PC-3 (cell line): ENCODE results near the gene ZNF850. TPM values are rescaled to one million over a fixed set of nuclear protein-coding genes. Genes with fewer than 3 reads are reported as not detected.

Experiments
- ATAC-seq: fragments of 200-7000 bp; cut with Tn5 transposase; 2 replicates; pipeline ENCODE4 v1.9.1; 2020; ENCODE audit warnings: mild to moderate bottlenecking, moderate library complexity
- BruUV-seq: library from RNA; stranded (reverse); fragments of 400-500 nt; replicated peaks from 2 replicates; lab custom pipeline; 2021; lab: Mats Ljungman, UMichigan
- CTCF ChIA-PET: fragments of 300-600 bp; sonication (Branson Sonifier 250); formaldehyde crosslinking; loops from one replicate; lab custom pipeline; 2022; ENCODE audit warnings: antibody characterized with exemption; lab: Charles Lee
- POLR2A ChIA-PET: fragments of 300-600 bp; sonication (Branson Sonifier 250); formaldehyde crosslinking; loops from one replicate; lab custom pipeline; 2022; ENCODE audit warnings: antibody characterized with exemption; ENCODE audit not compliant: unreplicated experiment; lab: Charles Lee
- DNase-seq: peaks from one replicate; pipeline ENCODE4 v3.0.0-alpha.2; 2015
- H2AFZ ChIP-seq: fragments of 300-600 bp; sonication (generic); 2 replicates; pipeline ENCODE4 v1.6.0; 2016; ENCODE audit warnings: antibody characterized with exemption, low read length
- H3F3A ChIP-seq: fragments of 300-600 bp; sonication (generic); one replicate; pipeline ENCODE4 v1.6.0; 2017; ENCODE audit warnings: antibody characterized with exemption, low read length, control low read depth, mild to moderate bottlenecking; ENCODE audit not compliant: unreplicated experiment
- H3K27ac ChIP-seq: fragments of 300-600 bp; sonication (generic); 2 replicates; pipeline ENCODE4 v1.5.1; 2016; ENCODE audit warnings: mild to moderate bottlenecking, low read length
- H3K27me3 ChIP-seq: fragments of 300-600 bp; sonication (generic); 2 replicates; pipeline ENCODE4 v1.6.1; 2016; ENCODE audit warnings: low read length, mixed read lengths
- H3K36me3 ChIP-seq: fragments of 300-600 bp; sonication (generic); 2 replicates; pipeline ENCODE4 v1.6.1; 2016; ENCODE audit warnings: low read depth, mixed run types, low read length, mixed read lengths
- H3K4me1 ChIP-seq: fragments of 300-600 bp; sonication (generic); 2 replicates; pipeline ENCODE4 v1.5.1; 2016; ENCODE audit warnings: low read length; ENCODE audit not compliant: insufficient read depth
- H3K4me2 ChIP-seq: fragments of 300-600 bp; sonication (generic); 2 replicates; pipeline ENCODE4 v1.6.0; 2016; ENCODE audit warnings: low read length
- H3K4me3 ChIP-seq: fragments of 300-600 bp; sonication (generic); 2 replicates; pipeline ENCODE4 v1.5.1; 2016; ENCODE audit warnings: mild to moderate bottlenecking, low read length, mixed read lengths
- H3K79me2 ChIP-seq: fragments of 300-600 bp; sonication (generic); 2 replicates; pipeline ENCODE4 v1.6.1; 2017; ENCODE audit warnings: low read length, mixed read lengths
- H3K9ac ChIP-seq: fragments of 300-600 bp; sonication (generic); 2 replicates; pipeline ENCODE4 v1.6.0; 2016; ENCODE audit warnings: mild to moderate bottlenecking, low read length
- H3K9me2 ChIP-seq: fragments of 300-600 bp; sonication (generic); replicated peaks from 2 replicates; pipeline ENCODE4 v1.6.1; 2016; ENCODE audit warnings: mixed run types, low read length, mixed read lengths
- H3K9me3 ChIP-seq: fragments of 300-600 bp; sonication (generic); 2 replicates; pipeline ENCODE4 v1.6.1; 2016; ENCODE audit warnings: low read length, mixed read lengths
- H4K20me1 ChIP-seq: fragments of 300-600 bp; sonication (generic); 2 replicates; pipeline ENCODE4 v1.6.1; 2016; ENCODE audit warnings: low read length, mixed read lengths
- EZH2 ChIP-seq: fragments of 300-600 bp; sonication (generic); IDR thresholded peaks from one replicate; pipeline ENCODE4 v1.6.1; 2017; ENCODE audit warnings: antibody characterized with exemption, mild to moderate bottlenecking, low read length; ENCODE audit not compliant: unreplicated experiment
- EZH2phosphoT487 ChIP-seq: fragments of 300-600 bp; sonication (generic); IDR thresholded peaks from 2 replicates; pipeline ENCODE4 v1.6.1; 2018; ENCODE audit warnings: mild to moderate bottlenecking, antibody characterized with exemption, low read length, borderline replicate concordance
- intact Hi-C: fragments of 100-400 bp; cut with micrococcal nuclease; formaldehyde crosslinking; loops from 2 replicates; pipeline ENCODE4 v1.9.0; 2023
- total RNA-seq: library from RNA; depleted of rRNA; stranded (reverse); fragments of >200 nt; gene quantifications from 2 replicates; pipeline ENCODE4 v1.2.3, GENCODE V29; 2014
- TF ChIP-seq, protein P1 (sequence below): fragments of 300-600 bp; sonication (generic); conservative IDR thresholded peaks from 2 replicates; pipeline ENCODE4 v1.5.1; 2017; ENCODE audit warnings: antibody characterized with exemption, low read depth, mild to moderate bottlenecking, low read length

The ZNF850 gene
- total RNA-seq, 1 experiment from 2014 or later: 1.2 TPM

- CTCF ChIA-PET: interaction anchor here (0.5 kb wide), 1 partner anchor 525 kb away, joined by 4 read pairs; no protein-coding TSS in a partner anchor
- peaks cover 18% of the 10 kb centered on the region for H3K79me2 ChIP-seq
- H3K9me2 ChIP-seq: no peaks in the 10 kb centered on the region
- TSS peak; percentile 69 for BruUV-seq
- peak overlapping the region; percentile 93 for H3K4me2 ChIP-seq
- H3K36me3 ChIP-seq: peaks cover 37% of the 10 kb centered on the region
- POLR2A ChIA-PET: no interaction called here
- H2AFZ ChIP-seq: peak overlapping the region; percentile 97
- no peaks in the 10 kb centered on the region for H3K27me3 ChIP-seq
- TF ChIP-seq EZH2phosphoT487: no peak
- TF ChIP-seq, protein P1, sequence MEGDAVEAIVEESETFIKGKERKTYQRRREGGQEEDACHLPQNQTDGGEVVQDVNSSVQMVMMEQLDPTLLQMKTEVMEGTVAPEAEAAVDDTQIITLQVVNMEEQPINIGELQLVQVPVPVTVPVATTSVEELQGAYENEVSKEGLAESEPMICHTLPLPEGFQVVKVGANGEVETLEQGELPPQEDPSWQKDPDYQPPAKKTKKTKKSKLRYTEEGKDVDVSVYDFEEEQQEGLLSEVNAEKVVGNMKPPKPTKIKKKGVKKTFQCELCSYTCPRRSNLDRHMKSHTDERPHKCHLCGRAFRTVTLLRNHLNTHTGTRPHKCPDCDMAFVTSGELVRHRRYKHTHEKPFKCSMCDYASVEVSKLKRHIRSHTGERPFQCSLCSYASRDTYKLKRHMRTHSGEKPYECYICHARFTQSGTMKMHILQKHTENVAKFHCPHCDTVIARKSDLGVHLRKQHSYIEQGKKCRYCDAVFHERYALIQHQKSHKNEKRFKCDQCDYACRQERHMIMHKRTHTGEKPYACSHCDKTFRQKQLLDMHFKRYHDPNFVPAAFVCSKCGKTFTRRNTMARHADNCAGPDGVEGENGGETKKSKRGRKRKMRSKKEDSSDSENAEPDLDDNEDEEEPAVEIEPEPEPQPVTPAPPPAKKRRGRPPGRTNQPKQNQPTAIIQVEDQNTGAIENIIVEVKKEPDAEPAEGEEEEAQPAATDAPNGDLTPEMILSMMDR: no peak
- TF ChIP-seq EZH2: no peak
- no peaks in the 10 kb centered on the region for H3F3A ChIP-seq
- intact Hi-C loops: loop anchor here (10.0 kb wide), 1 partner anchor 472 kb away; the partner anchor contains the start of genes ZNF146 and ZNF565
- peak; percentile 43 for ATAC-seq
- H3K4me3 ChIP-seq: peak overlapping the region; percentile 89
- peak overlapping the region; percentile 91 for H3K9ac ChIP-seq
- H3K9me3 ChIP-seq: peaks cover 8% of the 10 kb centered on the region
- H3K27ac ChIP-seq: no peak overlapping the region
- H4K20me1 ChIP-seq: no peaks in the 10 kb centered on the region
- DNase-seq: peak; percentile 2
- 0 out of 2 replicates have a peak, but pooled peaks cover 3% of the 10 kb centered on the region for H3K4me1 ChIP-seq
Measured at GRCh38 chr19:36686365-36687213, 86.0 kb downstream of the ZNF850 start.

DNA sequence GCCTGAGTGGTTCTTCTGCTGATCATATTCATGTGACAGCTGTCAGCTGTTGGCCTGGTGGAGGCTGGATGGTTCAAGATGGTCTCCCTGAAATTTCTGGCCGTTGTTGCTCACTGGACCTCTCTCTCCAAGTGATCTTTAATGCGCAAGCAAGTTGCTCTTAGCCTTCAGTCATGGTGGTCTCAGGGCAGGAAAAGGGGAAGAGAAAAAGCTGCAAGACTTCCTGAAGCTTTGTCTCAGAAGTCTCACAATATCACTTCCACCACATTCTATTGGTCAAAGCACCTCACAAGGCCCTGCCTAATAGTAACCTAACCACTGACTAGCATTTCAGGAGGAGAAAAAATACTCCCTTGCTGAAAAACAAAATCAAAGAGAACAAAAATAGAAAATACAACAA is 86.8 kb downstream of the ZNF850 start:
- Histone ChIP-seq H3K4me1 (0 out of 2 replicates have a peak, but pooled peaks cover 3% of the 10 kb centered on the region), H3K9me3 (peaks cover 8% of the 10 kb centered on the region; the same call in 1 of the 2 replicates), H4K20me1 (no peaks in the 10 kb centered on the region), H3K9ac (no peak overlapping the region), H3K27ac (no peak overlapping the region), H3K4me2 (peak overlapping the region; percentile 93; the same call in 1 of the 2 replicates), H3K9me2 (no peaks in the 10 kb centered on the region), H2AFZ (no peak overlapping the region), H3F3A (no peaks in the 10 kb centered on the region), H3K79me2 (peaks cover 18% of the 10 kb centered on the region), H3K36me3 (peaks cover 34% of the 10 kb centered on the region), H3K4me3 (peak overlapping the region; percentile 89; the same call in 1 of the 2 replicates), H3K27me3 (no peaks in the 10 kb centered on the region)
- no TSS peak for BruUV-seq
- TF ChIP-seq EZH2 (no peak), EZH2phosphoT487 (no peak)
- TF ChIP-seq, protein P1: no peak
- ChIA-PET POLR2A (no interaction called here), CTCF (interaction anchor here (0.5 kb wide), 1 partner anchor 524 kb away, joined by 4 read pairs; no protein-coding TSS in a partner anchor)
- ATAC-seq (no peak), DNase-seq (no peak)
- intact Hi-C loops: loop anchor here (10.0 kb wide), 1 partner anchor 471 kb away; the partner anchor contains the start of genes ZNF146 and ZNF565

DNA sequence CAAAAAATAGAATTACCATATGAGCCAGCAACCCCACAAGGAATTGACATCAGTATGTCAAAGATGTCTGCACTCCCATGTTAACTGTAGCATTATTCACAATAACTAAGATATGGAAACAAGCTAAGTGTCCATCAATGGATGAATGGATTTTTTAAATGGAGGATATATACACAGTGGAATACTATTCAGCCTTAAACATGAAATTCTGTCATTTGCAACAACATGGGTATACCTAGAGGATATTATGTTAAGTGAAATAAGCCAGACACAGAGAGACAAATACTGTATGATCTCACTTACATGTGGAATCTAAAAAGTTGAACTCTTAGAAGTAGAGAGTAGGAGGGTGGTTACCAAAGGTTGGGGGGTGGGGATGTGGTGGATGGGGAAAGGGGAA is 93.2 kb downstream of the ZNF850 start:
- TF ChIP-seq, protein P1: no peak
- no peak for TF ChIP-seq EZH2phosphoT487
- ChIA-PET CTCF (no interaction called here), POLR2A (no interaction called here)
- ATAC-seq (no peak), DNase-seq (no peak)
- Histone ChIP-seq H3K9ac (no peak overlapping the region), H4K20me1 (no peaks in the 10 kb centered on the region), H3K4me3 (no peak overlapping the region), H3K27ac (no peak overlapping the region), H2AFZ (no peak overlapping the region), H3K9me2 (no peaks in the 10 kb centered on the region), H3K79me2 (no peaks in the 10 kb centered on the region), H3F3A (no peaks in the 10 kb centered on the region), H3K27me3 (no peaks in the 10 kb centered on the region), H3K36me3 (peaks cover 19% of the 10 kb centered on the region; the same call in 1 of the 2 replicates), H3K9me3 (peaks cover 4% of the 10 kb centered on the region; the same call in 1 of the 2 replicates), H3K4me1 (no peaks in the 10 kb centered on the region), H3K4me2 (no peak overlapping the region)
- no TSS peak for BruUV-seq
- intact Hi-C loops: no loop called here
